ENCODE measurements around the gene AMOTL1. TPM values are rescaled to one million over a fixed set of nuclear protein-coding genes. Genes with fewer than 3 reads are reported as not detected.

AMOTL1 gene
- total and polyA plus RNA-seq, 2 of the 8 experiments (the other 6 are each of a cell fraction or from before 2014, with no cell fraction given): 9.0 to 27.6 TPM

- TF ChIP-seq, protein P1, sequence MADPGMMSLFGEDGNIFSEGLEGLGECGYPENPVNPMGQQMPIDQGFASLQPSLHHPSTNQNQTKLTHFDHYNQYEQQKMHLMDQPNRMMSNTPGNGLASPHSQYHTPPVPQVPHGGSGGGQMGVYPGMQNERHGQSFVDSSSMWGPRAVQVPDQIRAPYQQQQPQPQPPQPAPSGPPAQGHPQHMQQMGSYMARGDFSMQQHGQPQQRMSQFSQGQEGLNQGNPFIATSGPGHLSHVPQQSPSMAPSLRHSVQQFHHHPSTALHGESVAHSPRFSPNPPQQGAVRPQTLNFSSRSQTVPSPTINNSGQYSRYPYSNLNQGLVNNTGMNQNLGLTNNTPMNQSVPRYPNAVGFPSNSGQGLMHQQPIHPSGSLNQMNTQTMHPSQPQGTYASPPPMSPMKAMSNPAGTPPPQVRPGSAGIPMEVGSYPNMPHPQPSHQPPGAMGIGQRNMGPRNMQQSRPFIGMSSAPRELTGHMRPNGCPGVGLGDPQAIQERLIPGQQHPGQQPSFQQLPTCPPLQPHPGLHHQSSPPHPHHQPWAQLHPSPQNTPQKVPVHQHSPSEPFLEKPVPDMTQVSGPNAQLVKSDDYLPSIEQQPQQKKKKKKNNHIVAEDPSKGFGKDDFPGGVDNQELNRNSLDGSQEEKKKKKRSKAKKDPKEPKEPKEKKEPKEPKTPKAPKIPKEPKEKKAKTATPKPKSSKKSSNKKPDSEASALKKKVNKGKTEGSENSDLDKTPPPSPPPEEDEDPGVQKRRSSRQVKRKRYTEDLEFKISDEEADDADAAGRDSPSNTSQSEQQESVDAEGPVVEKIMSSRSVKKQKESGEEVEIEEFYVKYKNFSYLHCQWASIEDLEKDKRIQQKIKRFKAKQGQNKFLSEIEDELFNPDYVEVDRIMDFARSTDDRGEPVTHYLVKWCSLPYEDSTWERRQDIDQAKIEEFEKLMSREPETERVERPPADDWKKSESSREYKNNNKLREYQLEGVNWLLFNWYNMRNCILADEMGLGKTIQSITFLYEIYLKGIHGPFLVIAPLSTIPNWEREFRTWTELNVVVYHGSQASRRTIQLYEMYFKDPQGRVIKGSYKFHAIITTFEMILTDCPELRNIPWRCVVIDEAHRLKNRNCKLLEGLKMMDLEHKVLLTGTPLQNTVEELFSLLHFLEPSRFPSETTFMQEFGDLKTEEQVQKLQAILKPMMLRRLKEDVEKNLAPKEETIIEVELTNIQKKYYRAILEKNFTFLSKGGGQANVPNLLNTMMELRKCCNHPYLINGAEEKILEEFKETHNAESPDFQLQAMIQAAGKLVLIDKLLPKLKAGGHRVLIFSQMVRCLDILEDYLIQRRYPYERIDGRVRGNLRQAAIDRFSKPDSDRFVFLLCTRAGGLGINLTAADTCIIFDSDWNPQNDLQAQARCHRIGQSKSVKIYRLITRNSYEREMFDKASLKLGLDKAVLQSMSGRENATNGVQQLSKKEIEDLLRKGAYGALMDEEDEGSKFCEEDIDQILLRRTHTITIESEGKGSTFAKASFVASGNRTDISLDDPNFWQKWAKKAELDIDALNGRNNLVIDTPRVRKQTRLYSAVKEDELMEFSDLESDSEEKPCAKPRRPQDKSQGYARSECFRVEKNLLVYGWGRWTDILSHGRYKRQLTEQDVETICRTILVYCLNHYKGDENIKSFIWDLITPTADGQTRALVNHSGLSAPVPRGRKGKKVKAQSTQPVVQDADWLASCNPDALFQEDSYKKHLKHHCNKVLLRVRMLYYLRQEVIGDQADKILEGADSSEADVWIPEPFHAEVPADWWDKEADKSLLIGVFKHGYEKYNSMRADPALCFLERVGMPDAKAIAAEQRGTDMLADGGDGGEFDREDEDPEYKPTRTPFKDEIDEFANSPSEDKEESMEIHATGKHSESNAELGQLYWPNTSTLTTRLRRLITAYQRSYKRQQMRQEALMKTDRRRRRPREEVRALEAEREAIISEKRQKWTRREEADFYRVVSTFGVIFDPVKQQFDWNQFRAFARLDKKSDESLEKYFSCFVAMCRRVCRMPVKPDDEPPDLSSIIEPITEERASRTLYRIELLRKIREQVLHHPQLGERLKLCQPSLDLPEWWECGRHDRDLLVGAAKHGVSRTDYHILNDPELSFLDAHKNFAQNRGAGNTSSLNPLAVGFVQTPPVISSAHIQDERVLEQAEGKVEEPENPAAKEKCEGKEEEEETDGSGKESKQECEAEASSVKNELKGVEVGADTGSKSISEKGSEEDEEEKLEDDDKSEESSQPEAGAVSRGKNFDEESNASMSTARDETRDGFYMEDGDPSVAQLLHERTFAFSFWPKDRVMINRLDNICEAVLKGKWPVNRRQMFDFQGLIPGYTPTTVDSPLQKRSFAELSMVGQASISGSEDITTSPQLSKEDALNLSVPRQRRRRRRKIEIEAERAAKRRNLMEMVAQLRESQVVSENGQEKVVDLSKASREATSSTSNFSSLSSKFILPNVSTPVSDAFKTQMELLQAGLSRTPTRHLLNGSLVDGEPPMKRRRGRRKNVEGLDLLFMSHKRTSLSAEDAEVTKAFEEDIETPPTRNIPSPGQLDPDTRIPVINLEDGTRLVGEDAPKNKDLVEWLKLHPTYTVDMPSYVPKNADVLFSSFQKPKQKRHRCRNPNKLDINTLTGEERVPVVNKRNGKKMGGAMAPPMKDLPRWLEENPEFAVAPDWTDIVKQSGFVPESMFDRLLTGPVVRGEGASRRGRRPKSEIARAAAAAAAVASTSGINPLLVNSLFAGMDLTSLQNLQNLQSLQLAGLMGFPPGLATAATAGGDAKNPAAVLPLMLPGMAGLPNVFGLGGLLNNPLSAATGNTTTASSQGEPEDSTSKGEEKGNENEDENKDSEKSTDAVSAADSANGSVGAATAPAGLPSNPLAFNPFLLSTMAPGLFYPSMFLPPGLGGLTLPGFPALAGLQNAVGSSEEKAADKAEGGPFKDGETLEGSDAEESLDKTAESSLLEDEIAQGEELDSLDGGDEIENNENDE (IDR thresholded peaks at IDR 0.05; ENCODE audit: insufficient replicate concordance, low read length): no peak
- TF ChIP-seq ASH2L (IDR thresholded peaks at IDR 0.05; ENCODE audit: low read length) (no peak), SIRT6 (IDR thresholded peaks at IDR 0.05; ENCODE audit: low read length) (no peak), TEAD4 (IDR thresholded peaks at IDR 0.05; ENCODE audit: low read depth, low read length) (no peak)
Measured at GRCh38 chr11:94771390-94771789, 3.2 kb downstream of the AMOTL1 start (continued).
